Activated CD8-positive, alpha-beta memory T cell treated with anti-CD3 and anti-CD28 coated beads, Interleukin-2, amount 50 U/mL, for 48 hours (primary cell): ENCODE results near the gene FZR1.
"Not testable (repeated sequence)": the region's sequence is repeated elsewhere in the genome, so short reads cannot be mapped to it uniquely, and the experiment has no call there.

Experiments
- DNase-seq: peaks from one replicate; pipeline ENCODE4 v3.0.0-alpha.2; 2020

FZR1 gene

DNA sequence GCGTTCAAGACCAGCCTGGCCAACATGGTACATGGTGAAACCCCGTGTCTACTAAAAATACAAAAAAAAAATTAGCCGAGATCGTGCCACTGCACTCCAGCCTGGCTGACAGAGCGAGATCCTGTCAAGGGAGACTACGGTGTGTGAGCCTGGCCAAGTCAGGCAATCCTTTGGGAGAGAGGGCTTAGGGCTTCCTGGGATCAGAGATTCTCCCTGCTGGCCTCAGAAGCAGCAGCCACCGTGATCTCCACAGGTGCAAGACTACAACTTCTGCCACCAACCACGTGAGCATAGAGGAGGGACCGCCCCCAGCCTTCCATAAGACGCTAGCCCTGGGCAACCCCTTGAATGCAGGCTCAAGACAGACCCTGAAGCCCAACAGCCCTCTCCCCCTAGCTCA is 43.7 kb downstream of the FZR1 start:
- no peak for DNase-seq

DNA sequence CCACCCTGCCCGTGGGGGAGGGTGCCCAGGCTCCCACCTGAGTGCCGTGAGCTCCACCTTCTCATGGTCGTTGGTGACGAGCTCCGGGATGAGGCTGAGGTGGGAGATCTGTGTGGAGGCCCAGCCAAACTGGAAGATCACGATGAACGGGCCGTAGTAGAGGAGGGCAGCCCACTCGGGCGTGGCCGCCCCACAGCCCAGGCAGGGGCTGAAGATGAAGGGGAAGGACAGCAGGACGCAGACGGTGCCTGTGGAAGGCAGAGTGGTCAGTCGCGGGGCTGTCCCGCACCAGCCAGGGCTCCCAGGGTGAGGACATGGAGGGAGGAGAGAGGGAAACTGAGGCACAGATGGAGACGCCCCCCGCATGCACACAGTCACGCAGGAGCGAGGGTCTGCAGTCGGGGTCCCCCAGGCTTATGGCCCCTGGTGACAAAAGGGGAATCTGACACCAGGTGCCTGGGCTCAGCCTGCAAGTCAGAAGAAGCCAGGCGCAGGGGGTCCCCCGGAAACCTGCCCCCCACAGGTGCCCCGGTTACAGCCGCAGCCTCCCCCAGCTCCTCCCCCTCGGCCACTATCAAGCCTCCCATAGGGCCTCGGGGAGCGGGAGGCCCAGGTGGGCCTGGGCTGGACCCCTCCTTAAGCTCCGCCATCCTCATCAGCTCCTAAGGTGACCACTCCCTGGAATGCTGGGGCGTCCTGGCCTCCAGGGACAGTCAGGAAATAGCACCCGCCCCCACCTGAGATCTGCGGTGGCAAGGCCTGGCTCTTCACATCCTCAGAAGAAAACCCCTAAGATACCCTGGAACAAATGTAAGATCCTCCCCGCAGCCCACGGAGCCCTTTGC is 45.1 kb downstream of the FZR1 start:
- DNase-seq, result no peak

DNA sequence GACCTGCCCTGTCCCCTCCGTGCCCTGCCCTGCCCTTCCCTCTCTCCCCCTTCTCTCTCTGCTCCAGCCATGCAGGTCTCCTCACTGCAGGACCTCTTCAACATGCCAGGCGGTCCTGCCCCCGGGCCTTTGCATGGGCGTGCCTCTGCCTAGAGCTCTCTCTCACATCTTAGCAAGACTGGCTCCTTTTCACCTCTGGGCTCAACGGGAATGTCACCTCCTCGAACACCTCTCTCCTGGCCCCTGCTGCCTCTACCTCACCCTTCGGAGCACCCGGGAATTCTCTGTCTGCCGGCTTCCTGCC is 45.6 kb downstream of the FZR1 start:
- no peak for DNase-seq

DNA sequence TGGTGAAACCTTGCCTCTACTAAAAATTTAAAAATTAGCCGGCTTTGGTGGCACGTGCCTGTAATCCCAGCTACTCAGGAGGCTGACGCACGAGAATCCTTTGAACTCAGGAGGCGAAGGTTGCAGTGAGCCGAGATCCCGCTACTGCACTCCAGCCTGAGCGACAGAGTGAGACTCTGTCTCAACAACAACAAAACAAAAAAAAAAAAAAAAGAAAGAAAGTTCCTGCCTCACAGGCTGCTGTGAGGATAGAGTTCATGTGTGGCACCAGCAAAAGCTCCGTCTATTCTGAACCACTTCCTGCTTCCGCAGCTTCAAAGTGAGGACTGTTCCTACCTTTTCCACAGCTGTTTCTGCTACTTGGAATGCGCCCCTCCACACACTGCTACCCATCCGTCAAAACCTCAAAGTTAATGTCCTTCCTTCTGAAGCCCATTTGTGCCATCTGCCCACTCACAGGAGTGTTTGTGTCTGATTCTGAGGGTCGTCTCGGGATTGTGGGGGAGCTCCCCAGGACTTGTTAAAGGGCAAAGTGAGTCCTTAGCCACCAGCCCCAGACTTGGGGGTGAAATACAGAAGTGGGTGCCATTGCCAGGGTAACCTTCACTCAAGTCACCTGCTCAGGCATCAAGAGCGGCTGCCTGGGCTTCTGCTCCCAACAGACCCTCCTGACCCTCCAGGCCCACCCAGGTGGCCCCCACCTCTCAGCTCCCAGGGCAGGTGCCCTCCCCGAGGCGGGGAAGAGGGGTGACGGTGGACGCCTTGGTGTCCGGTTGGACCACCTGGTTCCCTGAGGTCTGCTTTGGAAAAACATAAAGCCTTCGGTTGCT is 48.4 kb downstream of the FZR1 start:
- DNase-seq, result no peak

DNA sequence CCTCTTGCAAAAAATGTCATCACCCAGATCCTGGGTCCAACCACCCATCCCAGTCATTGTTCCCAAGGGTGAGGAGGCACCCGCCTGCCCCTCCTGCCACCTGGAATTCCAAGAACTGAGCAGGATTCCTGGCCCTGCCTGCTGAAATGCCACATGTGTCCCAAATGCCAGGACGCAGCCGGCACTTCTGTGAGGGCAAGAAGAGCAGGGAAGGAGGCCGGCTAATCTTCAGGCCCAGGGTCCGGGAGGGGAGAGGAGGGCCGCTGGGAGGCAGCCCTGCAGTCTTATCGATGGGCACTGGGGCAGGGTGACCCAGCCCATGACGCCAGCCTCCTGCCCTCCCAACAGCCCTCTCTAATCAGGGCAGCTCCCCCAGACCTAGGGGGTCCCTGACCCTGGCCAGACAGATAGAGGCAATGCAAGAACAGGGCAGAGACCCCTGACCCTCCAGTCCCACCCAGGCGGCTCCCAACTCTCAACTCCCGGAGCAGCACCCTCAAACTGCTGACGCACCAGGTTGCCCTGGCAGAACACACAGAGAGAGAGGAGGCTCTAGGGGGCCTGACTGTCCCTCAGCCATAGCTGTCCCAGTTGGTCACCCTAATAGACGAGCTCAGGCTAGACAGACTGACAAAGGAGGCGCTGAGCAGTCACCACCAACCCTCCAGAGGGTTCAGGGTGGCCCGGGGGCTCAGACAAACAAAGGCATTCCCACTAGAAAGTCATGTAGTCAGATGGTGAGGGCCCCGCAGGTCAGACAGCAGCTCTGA is 49.7 kb downstream of the FZR1 start:
- DNase-seq, result no peak

DNA sequence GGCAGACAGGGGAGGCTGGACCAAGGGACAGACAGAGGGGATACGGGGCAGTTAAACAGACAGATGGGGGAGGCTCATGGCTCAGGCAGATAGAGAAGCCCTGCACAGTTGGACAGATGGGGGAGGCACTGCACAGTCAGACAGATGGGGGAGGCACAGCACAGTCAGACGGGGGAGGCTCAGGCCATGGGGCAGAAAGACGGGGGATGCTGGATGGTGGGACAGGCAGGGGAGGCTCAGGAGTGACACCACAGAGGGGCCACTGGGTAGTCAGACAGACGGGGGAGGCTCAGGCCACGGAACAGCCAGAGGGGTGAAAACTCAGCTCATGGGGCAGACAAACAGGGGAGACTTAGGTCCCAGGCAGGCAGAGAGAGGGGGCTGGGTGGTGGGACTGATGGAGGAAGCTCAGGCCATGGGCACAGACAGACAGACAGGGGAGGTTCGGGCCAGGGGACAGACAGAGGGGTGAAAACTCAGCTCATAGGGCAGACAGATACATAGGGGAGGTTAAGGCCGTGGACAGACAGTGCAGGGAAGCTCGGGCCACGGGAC is 50.4 kb downstream of the FZR1 start:
- no peak for DNase-seq

DNA sequence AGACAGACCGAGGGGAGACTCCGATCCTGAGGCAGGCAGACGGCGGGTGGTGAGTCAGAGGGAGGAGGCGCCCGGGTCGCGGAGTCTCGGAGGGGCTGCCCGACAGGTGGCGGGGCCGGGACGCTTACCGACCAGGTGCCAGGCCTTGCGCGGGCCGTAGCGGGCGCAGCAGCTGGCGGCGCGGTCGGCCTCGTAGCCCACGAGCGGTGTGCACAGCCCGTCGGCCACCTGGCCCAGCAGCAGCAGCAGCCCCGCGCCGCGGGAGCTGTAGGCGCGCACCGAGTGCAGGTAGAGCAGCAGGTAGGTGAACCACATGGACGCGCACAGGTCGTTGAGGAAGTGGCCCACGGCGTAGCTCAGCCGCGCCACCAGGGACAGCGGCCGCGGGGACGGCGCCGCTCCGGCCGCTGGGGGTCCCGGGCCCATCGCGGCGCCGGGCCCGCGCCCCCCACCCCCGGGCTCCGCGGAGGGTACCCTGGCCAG is 50.9 kb downstream of the FZR1 start:
- DNase-seq, result peak; percentile 83

DNA sequence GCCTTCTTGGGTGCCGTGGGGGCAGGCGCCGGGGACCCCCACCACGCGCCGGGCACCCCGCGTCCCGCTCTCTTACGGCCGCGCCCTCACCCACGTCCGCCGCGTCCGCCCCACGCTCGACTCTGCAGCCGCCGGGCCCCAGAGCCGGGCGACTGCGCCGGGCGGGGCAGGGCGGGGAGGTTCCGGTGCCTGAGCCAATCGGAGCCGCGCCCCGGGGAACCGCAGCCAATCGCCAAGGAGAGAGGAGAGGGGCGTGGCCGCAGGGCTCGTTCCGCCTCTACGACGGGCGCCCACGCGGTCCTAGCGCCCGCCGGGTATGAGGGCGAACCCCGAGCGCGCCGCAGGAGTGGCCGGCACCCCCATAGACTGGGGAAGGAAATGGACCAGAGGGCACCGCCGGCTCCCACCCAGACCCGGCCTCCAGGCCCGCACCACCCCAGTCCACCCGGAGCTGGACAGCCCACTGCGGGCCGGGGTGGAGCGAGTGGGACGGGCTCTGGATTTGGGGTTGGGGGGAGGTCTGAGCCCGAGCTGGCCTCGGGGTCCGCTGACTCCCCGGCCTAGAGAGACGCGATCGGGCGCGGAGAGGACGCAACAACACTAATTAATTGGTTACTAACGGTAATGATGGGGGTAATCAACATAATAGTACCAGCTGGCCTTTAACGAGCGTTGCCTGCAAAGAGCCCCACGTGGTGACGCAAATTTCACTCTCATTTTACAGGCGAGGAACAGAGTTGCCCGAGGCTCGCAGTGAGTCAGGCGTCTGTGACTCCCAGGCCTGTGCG is 51.5 kb downstream of the FZR1 start, which contains the start of gene MFSD12:
Gene MFSD12 (minus strand): TSS at position 126 of the 788 bp plus-strand sequence. CDS start 183 bp downstream, outside the sequence.
- peak; percentile 97 for DNase-seq

DNA sequence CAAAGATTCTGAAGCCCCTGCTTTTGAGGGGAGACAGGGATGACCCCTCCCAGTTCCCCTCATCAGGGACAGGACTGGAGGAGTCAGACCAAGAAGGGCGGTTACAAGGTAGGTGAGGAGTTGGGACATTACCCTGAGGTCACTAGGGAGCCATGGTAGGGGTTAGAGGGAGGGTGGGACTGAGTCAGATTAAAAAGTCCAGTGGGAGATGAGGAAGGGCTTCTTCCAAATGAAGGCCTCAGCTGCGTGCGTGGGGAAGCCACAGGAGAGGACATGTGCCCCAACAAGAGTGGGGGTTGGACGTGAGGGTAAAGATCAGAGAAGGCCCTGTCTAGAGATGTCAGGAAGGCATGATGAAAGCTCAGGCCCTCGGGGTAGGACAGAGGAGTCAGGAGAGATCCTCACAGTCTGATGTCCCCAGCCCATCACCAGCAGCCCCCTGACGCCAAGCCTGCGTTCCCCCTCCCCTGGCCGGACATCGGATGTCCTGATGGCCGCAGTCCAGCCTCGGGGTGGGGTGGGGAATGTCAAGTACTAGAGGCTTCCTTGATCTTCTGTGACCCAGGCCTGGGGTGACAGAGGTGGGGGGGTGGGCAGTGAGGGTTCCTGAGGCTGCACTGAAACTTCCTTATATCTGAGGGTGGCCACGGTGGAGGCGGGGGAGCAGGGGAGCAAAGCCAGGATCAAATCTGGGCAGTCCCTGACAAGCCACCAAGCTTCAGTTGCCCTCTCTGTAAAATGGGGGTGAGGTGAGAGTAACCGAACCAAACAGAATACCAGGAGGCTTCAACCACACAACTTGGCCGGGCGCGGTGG is 57.8 kb downstream of the FZR1 start:
- DNase-seq, result no peak

DNA sequence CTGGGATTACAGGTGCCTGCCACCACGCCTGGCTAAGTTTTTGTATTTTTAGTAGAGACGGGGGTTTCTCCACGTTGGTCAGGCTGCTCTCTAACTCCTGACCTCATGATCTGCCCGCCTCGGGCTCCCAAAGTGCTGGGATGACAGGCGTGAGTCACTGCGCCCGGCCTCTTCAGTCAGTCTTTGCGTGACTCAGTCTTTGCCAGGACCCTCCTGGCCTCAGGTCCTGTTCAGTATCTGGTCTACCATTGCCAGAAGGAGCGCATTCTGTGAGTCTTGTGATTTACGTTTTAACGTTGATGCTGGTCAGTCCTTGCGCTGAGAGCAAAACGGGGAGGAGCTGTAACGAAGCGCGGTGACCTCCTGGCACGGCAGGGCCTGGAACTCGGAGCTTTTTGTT is 59.0 kb downstream of the FZR1 start:
- no peak for DNase-seq

DNA sequence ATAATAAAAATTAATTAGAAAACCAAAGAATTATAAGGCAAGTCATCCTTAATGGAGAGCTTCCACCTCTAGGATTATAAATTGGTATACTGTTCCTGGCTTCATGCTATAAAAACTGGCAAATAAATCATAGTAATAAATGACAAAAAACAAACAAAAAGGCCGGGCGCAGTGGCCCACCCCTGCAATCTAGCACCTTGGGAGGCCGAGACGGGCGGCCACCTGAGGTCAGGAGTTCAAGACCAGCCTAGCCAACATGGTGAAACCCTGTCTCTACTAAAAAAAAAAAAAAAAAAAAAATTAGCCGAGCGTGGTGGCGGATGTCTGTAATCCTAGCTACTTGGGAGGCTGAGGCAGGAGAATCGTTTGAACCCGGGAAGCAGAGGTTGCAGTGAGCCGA is 63.9 kb downstream of the FZR1 start:
- not testable (repeated sequence) for DNase-seq

DNA sequence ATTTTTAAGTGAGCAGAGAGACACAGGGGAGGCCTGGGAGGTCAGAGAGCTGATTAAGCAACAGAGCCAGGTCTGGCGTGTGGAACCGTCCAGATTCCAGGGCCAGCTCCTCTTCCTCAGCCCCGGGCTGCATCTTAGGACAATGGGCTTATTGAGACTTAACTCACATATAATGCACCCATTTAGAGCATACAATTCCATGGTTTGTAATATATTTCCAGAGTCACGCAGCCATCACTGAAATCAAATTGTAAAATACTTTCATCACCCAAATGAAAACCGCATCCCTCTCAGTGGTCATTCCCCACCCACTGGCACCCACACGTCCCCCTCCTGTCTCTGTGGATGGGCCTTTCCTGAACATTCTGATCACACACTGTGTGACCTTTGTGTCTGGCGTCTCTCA is 64.5 kb downstream of the FZR1 start:
- no peak for DNase-seq

DNA sequence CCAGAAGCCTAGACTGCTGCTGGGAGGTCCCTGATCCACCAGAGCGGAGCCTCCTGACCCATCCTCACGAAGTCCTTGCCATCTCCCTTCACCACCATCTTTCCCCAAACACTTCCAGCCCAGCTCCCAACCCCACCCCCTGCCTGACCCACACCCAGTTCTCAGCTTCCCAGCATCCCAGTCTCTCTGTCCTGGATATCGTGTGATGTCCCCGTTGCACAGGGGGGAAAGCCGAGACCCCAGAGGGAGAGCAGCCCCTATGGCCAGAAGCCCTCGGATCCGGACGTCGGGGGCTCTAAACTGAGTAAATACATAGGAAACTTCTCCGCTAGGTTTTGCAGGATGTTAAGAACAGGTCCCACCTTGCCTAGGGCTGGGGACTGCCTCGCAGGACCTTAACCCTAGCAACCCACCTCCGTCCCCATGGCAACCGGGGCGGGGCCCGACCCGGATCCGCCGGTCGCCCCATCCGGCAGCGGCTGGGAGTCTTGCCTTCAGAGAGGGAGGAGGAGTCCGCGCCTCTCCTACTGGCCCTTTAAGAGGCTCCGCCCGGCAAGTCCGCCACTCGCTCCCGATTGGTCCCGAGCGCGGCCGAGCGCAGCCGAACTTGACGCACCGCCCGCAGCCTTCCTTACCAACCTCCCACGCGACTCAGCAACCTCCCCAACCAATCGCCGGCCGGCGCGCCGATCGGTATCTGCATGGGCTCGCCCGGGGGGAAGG is 66.2 kb downstream of the FZR1 start:
- peak; percentile 98 for DNase-seq

DNA sequence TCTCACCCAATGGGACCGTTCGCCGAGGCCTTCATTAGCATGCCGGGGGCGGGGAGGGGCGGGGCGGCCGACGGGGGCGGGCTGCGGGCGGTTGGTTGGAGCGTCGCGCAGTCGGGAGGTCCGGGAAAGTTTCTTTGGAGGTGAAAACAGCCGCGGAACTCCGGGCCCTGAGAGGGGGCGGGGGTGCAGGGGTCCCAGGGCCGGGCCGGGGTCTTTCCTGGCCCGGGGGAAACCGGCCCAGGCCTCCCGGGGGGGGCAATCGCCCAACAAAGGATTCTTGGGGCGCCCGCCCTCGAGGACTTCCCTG is 66.7 kb downstream of the FZR1 start, which contains the start of gene HMG20B:
Gene HMG20B (plus strand): TSS at position 90 of the 307 bp plus-strand sequence. CDS start 366 bp downstream, outside the sequence.
- no peak for DNase-seq

DNA sequence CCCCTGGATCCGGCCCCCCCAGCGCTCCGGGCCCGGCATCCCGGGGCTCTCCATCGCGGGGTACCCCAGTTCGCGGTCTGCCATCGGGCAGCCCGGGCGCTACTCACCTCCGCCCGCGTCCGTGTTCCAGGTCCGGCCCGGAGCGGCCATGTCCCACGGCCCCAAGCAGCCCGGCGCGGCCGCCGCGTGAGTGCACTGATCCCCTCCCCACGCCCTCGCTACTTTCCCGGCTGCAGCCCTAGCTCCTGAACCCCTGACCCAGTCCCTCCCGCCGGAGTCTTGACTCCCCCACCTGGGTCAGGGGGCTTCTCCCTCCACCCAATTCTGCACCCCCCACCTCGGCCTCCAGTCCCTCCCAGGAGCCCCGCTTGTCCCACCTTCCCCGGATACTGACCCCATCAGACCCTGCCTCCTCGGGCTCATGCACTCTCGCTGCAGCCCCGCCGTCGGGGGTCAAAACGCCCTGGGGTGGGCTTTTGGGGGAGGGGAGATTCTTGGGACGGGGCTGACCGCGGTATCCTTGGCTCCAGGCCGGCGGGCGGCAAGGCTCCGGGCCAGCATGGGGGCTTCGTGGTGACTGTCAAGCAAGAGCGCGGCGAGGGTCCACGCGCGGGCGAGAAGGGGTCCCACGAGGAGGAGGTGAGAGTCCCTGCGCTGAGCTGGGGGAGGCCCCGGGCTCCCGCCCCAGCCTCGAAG is 67.2 kb downstream of the FZR1 start:
- peak; percentile 73 for DNase-seq

DNA sequence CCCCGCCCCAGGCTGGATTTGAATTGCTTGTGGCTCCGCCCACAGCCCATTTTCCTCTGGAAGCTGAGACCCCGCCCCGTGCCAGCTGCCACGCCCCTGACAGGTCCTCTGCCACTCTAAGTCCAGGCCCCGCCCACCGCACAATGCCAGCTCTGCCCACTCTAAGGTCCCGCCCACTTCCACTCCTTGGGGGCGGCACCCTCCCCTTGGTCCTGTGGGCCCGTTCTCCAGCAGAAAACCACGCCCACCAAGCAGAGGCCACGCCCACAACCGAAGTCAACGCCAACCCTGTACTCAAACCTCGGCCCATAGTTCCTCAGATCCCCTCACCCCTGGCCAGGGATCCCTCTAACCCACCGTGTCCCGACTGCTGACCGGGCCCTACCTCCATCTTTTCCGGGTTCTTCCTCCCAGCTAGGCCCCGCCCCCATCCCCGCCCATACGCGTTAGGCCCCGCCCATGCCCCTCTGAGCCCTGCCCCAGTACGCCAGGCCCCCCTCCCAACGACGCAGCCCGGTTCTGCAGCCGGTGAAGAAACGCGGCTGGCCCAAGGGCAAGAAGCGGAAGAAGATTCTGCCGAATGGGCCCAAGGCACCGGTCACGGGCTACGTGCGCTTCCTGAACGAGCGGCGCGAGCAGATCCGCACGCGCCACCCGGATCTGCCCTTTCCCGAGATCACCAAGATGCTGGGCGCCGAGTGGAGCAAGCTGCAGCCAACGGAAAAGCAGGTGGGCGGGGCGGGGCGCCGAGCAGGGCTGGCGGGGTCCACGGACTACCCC is 67.9 kb downstream of the FZR1 start:
- peak; percentile 98 for DNase-seq

DNA sequence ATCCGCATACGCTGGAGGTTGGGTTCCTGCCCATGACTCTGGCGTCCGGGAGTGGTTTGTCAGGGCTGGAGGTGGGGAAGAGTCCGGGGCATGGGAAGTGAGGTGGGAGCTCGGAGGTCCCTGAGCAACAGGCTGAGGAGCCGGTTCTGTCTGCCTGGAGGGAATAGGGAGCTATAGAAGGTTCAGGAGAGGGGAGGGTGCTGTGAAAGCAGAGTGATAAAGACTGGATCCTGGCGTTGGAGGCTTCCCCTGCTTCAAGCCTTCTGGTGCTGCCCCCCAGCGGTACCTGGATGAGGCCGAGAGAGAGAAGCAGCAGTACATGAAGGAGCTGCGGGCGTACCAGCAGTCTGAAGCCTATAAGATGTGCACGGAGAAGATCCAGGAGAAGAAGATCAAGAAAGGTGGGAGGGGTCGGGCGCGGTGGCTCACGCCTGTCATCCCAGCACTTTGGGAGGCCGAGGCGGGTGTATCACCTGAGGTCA is 69.2 kb downstream of the FZR1 start:
- no peak for DNase-seq

DNA sequence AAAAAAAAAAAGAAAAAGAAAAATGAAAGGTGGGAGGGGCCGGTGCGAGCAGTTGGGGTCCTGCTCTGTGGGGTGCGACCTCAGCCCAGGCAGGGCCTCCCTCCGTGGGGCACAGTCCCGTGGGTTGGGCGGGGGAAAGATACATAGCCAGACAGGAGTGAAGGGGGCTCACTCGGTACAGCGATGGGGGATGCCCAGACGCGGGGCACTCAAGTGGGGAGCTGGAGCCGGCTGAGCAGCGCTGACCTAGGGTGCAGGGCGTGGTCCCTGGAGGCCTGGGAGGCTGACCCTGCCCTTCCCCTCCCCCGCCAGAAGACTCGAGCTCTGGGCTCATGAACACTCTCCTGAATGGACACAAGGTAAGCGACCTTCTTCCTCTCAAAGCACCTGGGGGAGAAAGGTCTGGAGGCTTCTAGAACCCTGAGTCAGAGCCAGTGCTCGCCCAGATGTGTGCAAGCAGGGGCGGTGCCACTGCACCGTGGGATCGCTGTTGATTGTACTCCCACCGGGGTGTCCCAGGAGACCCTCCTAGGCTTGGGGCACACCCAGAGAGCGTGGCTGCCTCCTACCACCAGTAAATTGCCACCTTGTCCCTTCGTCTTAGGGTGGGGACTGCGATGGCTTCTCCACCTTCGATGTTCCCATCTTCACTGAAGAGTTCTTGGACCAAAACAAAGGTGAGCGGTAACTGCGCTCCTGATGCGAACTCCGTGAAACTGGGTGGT is 70.0 kb downstream of the FZR1 start:
- no peak for DNase-seq
